Progenitor cell of endocrine pancreas (in vitro differentiated cells): ENCODE data around the gene MYL6B. TPM values are rescaled to one million over a fixed set of nuclear protein-coding genes. Genes with fewer than 3 reads are reported as not detected.
A peak's percentile ranks its signal among the peaks of the same experiment; 100 is the strongest.

Experiments
- DNase-seq: peaks from one replicate; pipeline ENCODE4 v3.0.0; 2021; ENCODE audit warnings: low spot score; ENCODE audit not compliant: unreplicated experiment
- H3K27ac Mint-ChIP-seq: 2 replicates; pipeline ENCODE4 v1.8.0; 2021; ENCODE audit warnings: mild to moderate bottlenecking, moderate library complexity, mixed read lengths
- H3K27me3 Mint-ChIP-seq: 2 replicates; pipeline ENCODE4 v1.8.0; 2021; ENCODE audit warnings: mixed read lengths
- H3K36me3 Mint-ChIP-seq: 2 replicates; pipeline ENCODE4 v1.8.0; 2022; ENCODE audit warnings: mixed read lengths; ENCODE audit not compliant: insufficient read depth
- H3K4me1 Mint-ChIP-seq: 2 replicates; pipeline ENCODE4 v1.8.0; 2021; ENCODE audit warnings: low read depth, mixed read lengths
- H3K4me3 Mint-ChIP-seq: 2 replicates; pipeline ENCODE4 v1.8.0; 2021; ENCODE audit warnings: low read depth, mild to moderate bottlenecking, moderate library complexity, mixed read lengths
- H3K9me3 Mint-ChIP-seq: 2 replicates; pipeline ENCODE4 v1.8.0; 2021; ENCODE audit warnings: low read depth, mixed read lengths
- CTCF ChIP-seq: fragments of 200-600 bp; sonication (generic); IDR thresholded peaks from one replicate; pipeline ENCODE4 v1.5.0; 2021; ENCODE audit warnings: antibody characterized with exemption, mild to moderate bottlenecking; ENCODE audit not compliant: unreplicated experiment
- total RNA-seq: library from RNA; stranded (reverse); gene quantifications from 2 replicates; pipeline ENCODE4 v1.2.1, GENCODE V29; 2021

MYL6B gene
- total RNA-seq, 1 donor from 2014 or later, result 172 TPM

GRCh38 chr12:56151672-56152131 lies 685 bp upstream of the MYL6B start:
- TF ChIP-seq CTCF, result peak; percentile 70
- Mint-ChIP-seq H3K27ac (peak overlapping the region; percentile 97), H3K4me1 (peaks cover 16% of the 10 kb centered on the region), H3K27me3 (no peaks in the 10 kb centered on the region), H3K9me3 (no peaks in the 10 kb centered on the region), H3K4me3 (peak overlapping the region; percentile 94), H3K36me3 (peaks cover 10% of the 10 kb centered on the region)
- DNase-seq, result no peak

GRCh38 chr12:56152756-56153677 lies 630 bp downstream of the MYL6B start:
- DNase-seq, result no peak
- peaks cover 10% of the 10 kb centered on the region for H3K36me3 Mint-ChIP-seq
- no peaks in the 10 kb centered on the region for H3K9me3 Mint-ChIP-seq
- no peak for TF ChIP-seq CTCF
- peak overlapping the region; percentile 97 for H3K27ac Mint-ChIP-seq
- no peaks in the 10 kb centered on the region for H3K27me3 Mint-ChIP-seq
- H3K4me1 Mint-ChIP-seq, result peaks cover 22% of the 10 kb centered on the region
- peak overlapping the region; percentile 94 for H3K4me3 Mint-ChIP-seq

GRCh38 chr12:56153678-56154065 lies 1.3 kb downstream of the MYL6B start:
- Mint-ChIP-seq H3K4me1 (peaks cover 22% of the 10 kb centered on the region), H3K27ac (no peak overlapping the region), H3K9me3 (no peaks in the 10 kb centered on the region), H3K36me3 (peaks cover 12% of the 10 kb centered on the region), H3K27me3 (no peaks in the 10 kb centered on the region), H3K4me3 (peak overlapping the region; percentile 94)
- no peak for TF ChIP-seq CTCF
- no peak for DNase-seq

GRCh38 chr12:56154246-56154771 lies 1.9 kb downstream of the MYL6B start:
- Mint-ChIP-seq H3K27me3 (no peaks in the 10 kb centered on the region), H3K4me1 (peaks cover 26% of the 10 kb centered on the region), H3K36me3 (peaks cover 16% of the 10 kb centered on the region), H3K4me3 (no peak overlapping the region), H3K9me3 (no peaks in the 10 kb centered on the region), H3K27ac (no peak overlapping the region)
- DNase-seq, result no peak
- no peak for TF ChIP-seq CTCF

- H3K4me1 Mint-ChIP-seq, result peaks cover 31% of the 10 kb centered on the region
- H3K36me3 Mint-ChIP-seq, result peaks cover 19% of the 10 kb centered on the region
Measured at GRCh38 chr12:56154818-56155217, 2.4 kb downstream of the MYL6B start.

More at GRCh38 chr12:56154818-56155217, 2.4 kb downstream of the MYL6B start:
- H3K27ac Mint-ChIP-seq, result no peak overlapping the region
- H3K9me3 Mint-ChIP-seq, result no peaks in the 10 kb centered on the region
- H3K27me3 Mint-ChIP-seq, result no peaks in the 10 kb centered on the region
- H3K4me3 Mint-ChIP-seq, result no peak overlapping the region
- TF ChIP-seq CTCF, result no peak
- no peak for DNase-seq
